Mucosa of stomach (tissue), 1 donor: ENCODE data around the gene HUS1B.
A peak's percentile ranks its signal among the peaks of the same experiment; 100 is the strongest.
"Not testable (repeated sequence)": the region's sequence is repeated elsewhere in the genome, so short reads cannot be mapped to it uniquely, and the experiment has no call there.

Source experiments
- H3K27me3 ChIP-seq: one replicate; pipeline ENCODE4 v1.7.0; 2013; ENCODE audit warnings: mild to moderate bottlenecking, low read length; ENCODE audit not compliant: control insufficient read depth, insufficient read depth
- H3K36me3 ChIP-seq: one replicate; pipeline ENCODE4 v1.7.0; 2013; ENCODE audit warnings: low read length; ENCODE audit not compliant: control insufficient read depth, insufficient read depth
- H3K4me1 ChIP-seq: one replicate; pipeline ENCODE4 v1.7.0; 2013; ENCODE audit warnings: mild to moderate bottlenecking, low read length; ENCODE audit not compliant: control insufficient read depth, insufficient read depth
- H3K4me3 ChIP-seq: one replicate; pipeline ENCODE4 v1.7.0; 2013; ENCODE audit warnings: low read length
- H3K9ac ChIP-seq: one replicate; pipeline ENCODE4 v1.7.0; 2013; ENCODE audit warnings: mild to moderate bottlenecking, low read length, moderate library complexity
- H3K9me3 ChIP-seq: one replicate; pipeline ENCODE4 v1.7.0; 2013; ENCODE audit warnings: mild to moderate bottlenecking, low read length, moderate library complexity; ENCODE audit not compliant: control insufficient read depth
- donor health status: Pancreatic carcinoma.

Gene HUS1B

DNA sequence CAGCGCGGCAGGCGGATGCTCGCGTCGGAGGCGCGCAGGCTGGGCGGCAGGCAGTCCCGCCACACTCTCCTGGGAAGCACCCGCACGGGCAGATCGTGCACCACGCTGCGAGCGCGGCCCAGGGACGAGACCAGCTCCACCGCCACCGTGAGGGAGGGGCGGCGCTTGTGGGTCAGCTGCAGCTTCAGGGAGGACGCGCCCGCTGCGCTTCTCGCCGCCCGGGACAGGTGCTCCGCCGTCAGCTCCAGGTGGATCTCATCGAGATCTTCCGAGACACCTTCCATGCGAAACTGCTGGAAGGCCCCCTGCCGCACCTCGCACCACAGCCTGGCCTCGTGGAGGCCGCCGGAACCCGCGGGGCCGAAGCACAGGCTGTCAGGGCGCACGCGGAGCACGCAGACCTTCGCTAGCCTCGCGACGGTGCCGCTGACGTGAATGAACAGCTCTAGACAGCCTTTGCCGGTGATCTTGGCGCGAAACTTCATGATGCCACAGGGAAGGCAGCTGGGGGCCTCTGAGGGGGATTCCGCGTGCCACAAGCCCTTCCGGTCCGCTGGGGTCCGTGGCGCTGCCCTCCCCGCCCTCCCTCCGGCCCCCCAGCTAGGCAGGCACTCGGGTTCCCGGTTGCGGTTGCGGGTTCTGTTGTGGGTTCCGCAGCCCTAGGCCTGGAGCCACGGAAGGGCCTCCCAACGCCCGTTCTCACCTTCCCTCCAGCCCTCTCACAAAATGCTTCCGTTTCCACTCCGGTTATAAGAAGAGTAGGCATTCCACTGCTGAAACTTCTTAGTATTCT, at the start of gene HUS1B:
Gene HUS1B (minus strand): TSS at position 641 of the 793 bp plus-strand sequence. CDS start 156 bp downstream, at position 485.
- Histone ChIP-seq H3K4me1 (peaks cover 12% of the 10 kb centered on the region), H3K9ac (no peak within 1 kb of the TSS)

DNA sequence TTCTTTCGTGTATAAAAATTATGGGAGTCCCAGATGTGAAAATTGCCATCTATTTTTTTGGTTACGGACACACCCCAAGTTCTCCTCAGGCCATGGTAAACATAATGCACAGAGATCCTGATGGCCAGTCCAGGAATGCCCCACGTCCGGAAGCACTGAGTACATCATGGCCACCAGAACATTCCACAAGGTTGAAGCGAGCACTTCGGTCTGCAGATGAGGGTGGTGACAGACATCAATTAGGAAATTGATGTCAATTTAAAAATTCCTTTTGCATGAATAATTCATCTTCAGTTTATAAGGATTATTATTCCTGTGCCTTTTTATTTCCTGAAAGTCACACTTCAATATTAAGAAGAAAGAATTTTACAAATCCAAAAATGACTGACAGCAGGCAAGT, 49.2 kb upstream of the HUS1B start:
- Histone ChIP-seq H3K4me1 (no peaks in the 10 kb centered on the region), H3K36me3 (no peaks in the 10 kb centered on the region), H3K4me3 (no peak overlapping the region), H3K9me3 (no peaks in the 10 kb centered on the region), H3K9ac (no peak overlapping the region), H3K27me3 (peaks cover 6% of the 10 kb centered on the region)

More for the DNA sequence above, at the start of gene HUS1B:
- H3K36me3 ChIP-seq, result no peaks in the 10 kb centered on the region
- no peaks in the 10 kb centered on the region for H3K9me3 ChIP-seq
- H3K4me3 ChIP-seq, result no peak within 1 kb of the TSS
- no peaks in the 10 kb centered on the region for H3K27me3 ChIP-seq

DNA sequence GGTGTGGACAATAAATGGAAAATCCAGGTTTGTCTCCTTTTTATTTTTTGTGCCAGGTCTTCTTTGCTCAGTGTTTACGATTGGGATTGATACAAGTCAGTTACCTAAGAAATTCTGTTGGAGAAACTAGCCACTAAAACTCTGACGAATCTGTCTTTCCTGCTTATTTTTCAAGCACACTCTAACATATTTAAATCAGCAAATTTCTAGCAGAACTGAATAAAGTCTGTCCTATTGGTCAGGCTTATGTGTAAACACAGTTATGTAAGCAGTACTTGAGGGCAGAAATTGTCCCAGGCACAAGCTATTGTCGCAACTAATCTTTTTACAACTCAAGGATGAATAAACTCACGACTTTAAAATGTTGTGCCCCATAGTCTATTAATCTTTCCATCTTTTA, 48.1 kb upstream of the HUS1B start:
- Histone ChIP-seq H3K27me3 (peaks cover 7% of the 10 kb centered on the region), H3K4me1 (no peaks in the 10 kb centered on the region), H3K36me3 (no peaks in the 10 kb centered on the region), H3K4me3 (no peak overlapping the region), H3K9me3 (no peaks in the 10 kb centered on the region), H3K9ac (no peak overlapping the region)

DNA sequence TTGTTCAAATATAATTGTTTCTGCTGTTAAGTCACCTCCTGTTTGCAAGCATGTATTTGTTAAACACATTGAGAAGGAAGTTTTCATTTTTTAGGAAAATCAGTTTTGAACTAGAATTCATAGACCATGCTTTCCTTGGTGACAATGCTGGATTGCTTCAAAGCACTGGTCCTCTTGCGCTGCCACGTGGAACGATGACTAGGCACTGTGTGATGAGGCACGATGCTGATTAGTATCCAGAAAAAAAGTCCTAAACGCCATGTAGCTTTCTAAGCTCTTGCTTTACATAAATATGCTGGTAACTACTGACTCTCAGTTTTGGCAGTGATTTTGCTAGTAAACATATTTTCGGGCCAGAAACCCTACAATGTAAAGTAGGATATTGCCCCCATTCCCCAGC, 47.1 kb upstream of the HUS1B start:
- H3K9ac ChIP-seq, result no peak overlapping the region
- peaks cover 7% of the 10 kb centered on the region for H3K27me3 ChIP-seq
- no peaks in the 10 kb centered on the region for H3K4me1 ChIP-seq
- no peaks in the 10 kb centered on the region for H3K36me3 ChIP-seq
- H3K4me3 ChIP-seq, result no peak overlapping the region
- H3K9me3 ChIP-seq, result no peaks in the 10 kb centered on the region

DNA sequence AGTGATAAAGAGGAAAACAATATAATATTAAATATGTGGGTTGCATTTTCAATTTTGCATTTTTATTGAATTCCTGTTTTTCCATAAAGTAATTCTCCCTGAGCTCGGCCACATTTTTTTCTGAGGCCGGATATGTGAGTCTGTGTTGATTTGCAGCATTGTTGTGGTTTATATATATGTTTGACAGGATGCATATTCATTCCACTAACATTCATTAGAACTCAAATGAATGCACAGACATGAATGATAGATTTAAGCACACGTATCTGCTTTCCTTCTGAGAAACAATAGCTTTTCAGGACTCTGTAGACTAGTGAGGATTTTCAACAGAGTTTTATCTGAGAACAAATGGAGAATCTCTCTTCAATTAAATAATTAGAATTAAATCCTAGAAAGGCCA, 46.7 kb upstream of the HUS1B start:
- no peak overlapping the region for H3K4me3 ChIP-seq
- no peaks in the 10 kb centered on the region for H3K36me3 ChIP-seq
- peaks cover 7% of the 10 kb centered on the region for H3K27me3 ChIP-seq
- H3K9ac ChIP-seq, result no peak overlapping the region
- H3K4me1 ChIP-seq, result no peaks in the 10 kb centered on the region
- H3K9me3 ChIP-seq, result no peaks in the 10 kb centered on the region

DNA sequence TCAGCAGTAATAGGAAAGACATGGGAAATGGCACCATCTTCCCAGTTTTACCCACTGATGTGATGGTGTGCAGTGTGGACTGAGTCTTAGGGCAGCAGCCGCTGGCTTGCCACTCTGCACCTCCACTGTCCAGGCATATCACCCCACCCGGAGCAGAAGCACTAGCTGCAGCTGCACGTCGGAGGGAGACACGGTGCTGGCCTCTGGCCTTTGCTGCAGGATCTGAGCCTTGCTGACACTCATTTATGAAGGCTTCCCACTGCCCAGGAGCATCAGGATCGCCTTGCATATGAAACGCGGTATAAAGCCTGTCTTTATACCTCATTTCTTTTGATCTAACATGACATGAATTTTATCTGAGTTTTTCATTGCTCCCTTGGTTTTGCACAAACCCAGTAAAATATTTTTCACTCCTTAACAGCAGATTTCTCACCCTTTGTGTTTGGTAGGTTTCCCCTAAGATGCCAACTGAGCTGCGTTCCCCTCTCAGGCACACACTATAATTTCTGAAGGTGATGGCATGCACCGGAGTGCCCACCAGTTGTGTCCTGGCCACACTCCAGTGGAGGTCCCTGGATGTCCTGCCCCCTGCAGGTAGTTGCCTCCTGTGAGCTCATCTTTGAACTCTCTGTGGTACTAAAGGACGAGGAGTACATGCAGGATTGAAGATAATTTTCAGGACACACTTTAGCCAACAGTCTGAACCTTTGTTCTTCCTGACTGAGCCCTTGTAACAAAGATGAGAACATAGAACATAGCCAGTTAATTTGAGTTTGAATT, 45.0 kb upstream of the HUS1B start:
- no peak overlapping the region for H3K4me3 ChIP-seq
- H3K9me3 ChIP-seq, result no peaks in the 10 kb centered on the region
- no peaks in the 10 kb centered on the region for H3K4me1 ChIP-seq
- no peak overlapping the region for H3K9ac ChIP-seq
- no peaks in the 10 kb centered on the region for H3K36me3 ChIP-seq
- peaks cover 7% of the 10 kb centered on the region for H3K27me3 ChIP-seq

DNA sequence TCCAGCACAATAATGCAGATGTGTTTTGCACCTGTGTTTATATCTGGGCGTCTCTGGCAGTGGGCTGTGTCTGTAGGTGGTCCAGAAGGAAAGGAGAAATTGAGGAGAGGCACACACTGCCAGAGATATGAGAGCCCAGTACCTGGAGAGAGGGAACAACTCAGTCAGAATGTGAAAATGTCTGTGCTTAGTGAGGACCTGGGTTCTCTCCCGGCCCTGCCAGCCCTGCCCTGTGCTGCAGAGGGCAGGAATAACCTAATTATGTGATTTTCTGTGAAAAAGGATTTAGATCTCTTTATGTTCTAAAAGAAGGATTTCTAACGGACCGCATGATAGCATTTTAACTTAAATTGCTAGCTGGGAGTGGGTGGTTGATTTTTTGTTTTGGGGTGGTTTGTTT, 44.3 kb upstream of the HUS1B start:
- H3K9me3 ChIP-seq, result no peaks in the 10 kb centered on the region
- H3K4me3 ChIP-seq, result no peak overlapping the region
- H3K9ac ChIP-seq, result no peak overlapping the region
- no peaks in the 10 kb centered on the region for H3K4me1 ChIP-seq
- peaks cover 7% of the 10 kb centered on the region for H3K27me3 ChIP-seq
- H3K36me3 ChIP-seq, result no peaks in the 10 kb centered on the region

DNA sequence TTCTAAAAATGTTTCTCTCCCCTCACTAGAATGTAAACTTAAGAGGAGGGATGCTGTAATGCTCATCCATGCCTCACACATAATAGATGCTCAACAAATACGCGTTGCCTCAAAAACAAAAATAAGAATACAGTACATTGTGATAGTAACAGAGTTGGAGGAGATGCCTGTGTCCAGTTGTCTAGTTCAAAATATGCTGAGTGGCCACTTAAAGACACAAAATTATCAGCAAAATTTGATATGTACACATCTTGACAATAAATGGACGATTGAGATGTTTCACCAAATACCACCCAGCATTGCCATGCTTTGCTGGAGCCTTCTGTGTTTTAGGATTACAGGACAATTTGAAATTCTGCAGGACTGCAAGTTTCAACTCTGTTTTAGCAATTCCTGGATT, 43.6 kb upstream of the HUS1B start:
- Histone ChIP-seq H3K27me3 (peaks cover 7% of the 10 kb centered on the region), H3K9me3 (no peaks in the 10 kb centered on the region), H3K36me3 (no peaks in the 10 kb centered on the region), H3K4me1 (no peaks in the 10 kb centered on the region), H3K4me3 (no peak overlapping the region), H3K9ac (no peak overlapping the region)

DNA sequence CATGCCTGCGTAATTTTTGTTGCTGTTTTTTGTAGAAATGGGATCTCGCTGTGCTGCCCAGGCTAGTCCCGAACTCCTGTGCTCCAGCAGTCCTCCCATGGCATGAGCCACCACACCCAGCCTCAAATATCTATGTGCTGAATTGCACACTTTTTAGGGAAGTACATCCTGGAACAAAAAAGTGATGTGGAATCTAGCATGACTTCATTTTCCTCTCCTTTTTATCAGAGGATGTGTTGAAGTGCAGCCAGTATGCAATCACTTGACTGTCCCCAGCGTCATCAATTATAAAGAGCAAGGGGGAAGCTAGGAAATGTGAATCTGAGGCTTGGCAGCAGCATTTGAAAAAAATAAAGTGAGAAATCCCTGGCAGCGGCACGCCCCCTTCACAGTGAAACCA, 42.4 kb upstream of the HUS1B start:
- Histone ChIP-seq H3K9ac (no peak overlapping the region), H3K36me3 (no peaks in the 10 kb centered on the region), H3K4me1 (no peaks in the 10 kb centered on the region), H3K9me3 (no peaks in the 10 kb centered on the region), H3K4me3 (no peak overlapping the region), H3K27me3 (peaks cover 7% of the 10 kb centered on the region)

DNA sequence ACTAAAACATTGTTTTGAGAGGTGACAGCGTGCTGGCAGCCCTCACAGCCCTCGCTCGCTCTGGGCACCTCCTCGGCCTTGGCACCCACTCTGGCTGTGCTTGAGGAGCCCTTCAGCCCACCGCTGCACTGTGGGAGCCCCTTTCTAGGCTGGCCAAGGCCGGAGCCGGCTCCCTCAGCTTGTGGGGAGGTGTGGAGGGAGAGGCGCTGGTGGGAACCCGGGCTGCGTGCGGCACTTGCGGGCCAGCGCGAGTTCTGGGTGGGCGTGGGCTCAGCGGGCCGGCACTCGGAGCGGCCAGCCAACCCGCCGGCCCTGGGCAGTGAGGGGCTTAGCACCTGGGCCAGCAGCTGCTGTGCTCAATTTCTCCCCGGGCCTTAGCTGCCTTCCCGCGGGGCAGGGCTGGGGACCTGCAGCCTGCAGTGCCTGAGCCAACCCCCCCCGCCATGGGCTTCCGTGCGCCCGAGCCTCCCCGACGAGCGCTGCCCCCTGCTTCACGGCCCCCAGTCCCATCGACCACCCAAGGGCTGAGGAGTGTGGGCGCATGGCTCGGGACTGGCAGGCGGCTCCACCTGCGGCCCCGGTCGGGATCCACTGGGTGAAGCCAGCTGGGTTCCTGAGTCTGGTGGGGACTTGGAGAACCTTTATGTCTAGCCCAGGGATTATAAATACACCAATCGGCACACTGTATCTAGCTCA, 37.7 kb upstream of the HUS1B start:
- not testable (repeated sequence) for H3K9me3 ChIP-seq, H3K4me3 ChIP-seq, H3K36me3 ChIP-seq, H3K27me3 ChIP-seq, H3K9ac ChIP-seq
- H3K4me1 ChIP-seq, result peaks cover 16% of the 10 kb centered on the region

DNA sequence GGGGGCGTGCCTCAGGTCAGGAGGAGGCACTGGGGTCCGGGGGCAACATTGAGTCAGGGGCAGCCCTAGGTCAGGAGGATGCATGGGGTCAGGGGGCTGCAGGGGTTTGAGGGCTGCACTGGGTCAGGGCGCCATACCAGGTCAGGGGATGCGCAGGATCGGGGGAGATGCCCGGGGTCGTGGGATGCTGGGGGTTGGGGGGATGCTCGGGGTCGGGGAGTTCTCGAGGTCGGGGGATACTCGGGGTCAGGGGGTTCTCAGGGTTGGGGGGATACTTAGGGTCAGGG, 36.8 kb upstream of the HUS1B start:
- no peak overlapping the region for H3K4me3 ChIP-seq
- peak overlapping the region; percentile 84 for H3K9ac ChIP-seq
- no peaks in the 10 kb centered on the region for H3K36me3 ChIP-seq
- peaks cover 16% of the 10 kb centered on the region for H3K4me1 ChIP-seq
- H3K27me3 ChIP-seq, result no peaks in the 10 kb centered on the region
- no peaks in the 10 kb centered on the region for H3K9me3 ChIP-seq
